Activated CD8-positive, alpha-beta memory T cell treated with anti-CD3 and anti-CD28 coated beads, Interleukin-2, amount 50 U/mL, for 4 hours (primary cell): ENCODE data around the gene BPIFA2.
"Not testable (repeated sequence)": the region's sequence is repeated elsewhere in the genome, so short reads cannot be mapped to it uniquely, and the experiment has no call there.

Experiments used
- DNase-seq: peaks from one replicate; pipeline ENCODE4 v3.0.0-alpha.2; 2020

BPIFA2 gene

DNA sequence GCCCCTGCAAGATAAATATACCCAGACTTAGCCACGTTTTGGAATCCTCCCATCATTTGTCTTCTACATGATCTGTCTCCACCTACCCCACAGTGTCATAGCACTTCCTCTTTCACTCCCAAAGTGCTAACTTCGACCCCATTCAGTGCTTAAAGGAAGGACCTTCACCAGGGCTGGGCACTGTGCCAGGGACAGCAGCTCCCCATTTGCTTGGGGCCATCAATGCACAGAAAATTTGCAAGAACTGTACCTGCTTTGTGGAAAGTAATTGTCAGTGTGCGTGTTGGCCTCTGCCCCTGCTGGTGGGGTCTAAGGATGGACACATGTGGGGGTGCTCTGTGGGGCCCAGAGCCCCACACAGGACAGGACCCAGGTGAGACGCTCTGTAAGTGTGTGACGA lies 5.2 kb upstream of the BPIFA2 start:
- DNase-seq = no peak

DNA sequence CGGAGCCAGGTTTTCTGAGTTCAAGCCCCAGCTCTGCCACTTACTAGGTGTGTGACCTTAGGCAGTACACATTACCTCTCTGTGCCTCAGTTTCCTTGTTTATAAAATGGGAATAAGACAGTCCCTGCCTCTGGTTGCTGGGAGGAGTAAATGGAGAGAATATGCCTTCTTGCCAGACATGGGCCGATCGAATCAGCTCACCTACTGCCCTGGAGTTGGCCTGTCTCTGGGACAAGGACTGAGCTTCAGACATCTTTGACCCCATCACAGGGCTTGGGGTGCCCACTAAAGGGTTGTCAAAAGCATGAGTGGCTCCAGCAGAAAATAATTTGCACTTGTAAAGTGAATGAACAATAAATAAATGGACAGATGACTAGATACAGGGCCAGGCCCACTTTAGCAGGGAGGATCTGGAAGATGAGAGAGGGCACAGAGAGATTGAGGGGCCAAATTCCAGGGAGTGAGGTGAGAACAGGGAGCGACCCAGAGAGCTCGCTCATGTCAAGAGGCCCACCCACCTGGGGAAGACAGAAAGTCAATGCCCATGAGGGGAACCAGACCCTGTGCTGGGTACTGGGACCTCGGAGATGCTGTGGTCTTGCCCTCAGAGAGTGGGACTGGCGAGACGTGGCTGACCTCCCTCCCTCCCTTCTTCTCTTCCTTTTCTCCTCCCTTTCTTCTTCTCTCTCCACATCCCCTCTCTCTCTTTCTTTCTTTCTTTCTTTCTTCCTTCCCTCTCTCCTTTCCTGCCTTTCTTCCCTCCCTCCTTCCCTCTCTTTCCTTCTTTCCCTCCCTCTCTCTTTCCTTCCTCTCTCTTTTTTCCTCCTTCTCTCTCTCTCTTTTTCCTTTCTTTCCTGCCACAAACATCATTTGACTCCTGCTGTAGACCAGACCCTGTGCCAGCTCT lies 3.9 kb upstream of the BPIFA2 start:
- no peak for DNase-seq

DNA sequence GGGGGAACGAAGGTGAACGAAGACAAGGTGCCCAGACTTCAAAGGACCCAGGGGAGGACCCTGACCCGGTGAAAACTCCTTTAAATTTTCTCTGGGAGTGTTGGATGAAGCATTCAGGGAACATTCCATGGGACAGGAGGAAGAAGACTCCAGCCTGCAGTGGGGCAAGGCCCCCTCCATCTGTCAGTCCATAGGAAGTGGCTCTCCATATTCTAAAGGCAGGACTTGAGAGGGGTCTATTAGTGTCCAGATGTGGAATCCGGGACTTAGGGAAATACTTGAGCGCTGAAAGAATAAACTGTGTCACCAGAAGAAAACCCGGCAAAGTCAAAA lies 3.2 kb upstream of the BPIFA2 start:
- no peak for DNase-seq

DNA sequence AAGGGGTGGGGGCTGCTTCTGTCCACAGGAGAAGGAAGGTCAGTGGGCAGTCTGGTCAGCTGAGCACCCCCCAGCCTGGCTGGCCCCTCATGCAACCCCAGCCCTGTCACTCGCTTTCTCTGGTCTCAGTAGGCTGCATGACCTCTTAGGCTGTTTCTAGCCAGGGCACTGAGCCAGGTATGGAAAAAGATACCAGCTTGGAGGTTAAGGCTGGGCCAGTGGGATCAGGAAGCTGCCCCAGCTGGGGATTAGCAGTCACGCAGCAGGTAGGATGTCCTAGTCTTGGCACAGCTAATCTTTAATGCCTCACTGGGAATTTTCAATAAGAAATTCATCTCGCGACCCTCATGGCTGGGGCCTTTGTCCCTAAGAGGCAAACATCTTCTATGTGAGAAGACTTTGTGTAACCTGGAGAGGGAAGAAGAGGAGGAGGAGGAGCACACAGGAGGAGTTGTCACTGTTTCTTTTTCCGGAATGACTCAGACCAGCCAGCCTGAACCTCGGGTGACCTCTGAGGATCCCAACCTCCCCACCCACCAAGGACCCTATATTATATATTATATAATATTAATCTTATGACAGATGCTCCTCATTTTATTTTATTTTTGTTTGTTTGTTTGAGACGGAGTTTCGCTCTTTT lies 2.4 kb upstream of the BPIFA2 start:
- no peak for DNase-seq

DNA sequence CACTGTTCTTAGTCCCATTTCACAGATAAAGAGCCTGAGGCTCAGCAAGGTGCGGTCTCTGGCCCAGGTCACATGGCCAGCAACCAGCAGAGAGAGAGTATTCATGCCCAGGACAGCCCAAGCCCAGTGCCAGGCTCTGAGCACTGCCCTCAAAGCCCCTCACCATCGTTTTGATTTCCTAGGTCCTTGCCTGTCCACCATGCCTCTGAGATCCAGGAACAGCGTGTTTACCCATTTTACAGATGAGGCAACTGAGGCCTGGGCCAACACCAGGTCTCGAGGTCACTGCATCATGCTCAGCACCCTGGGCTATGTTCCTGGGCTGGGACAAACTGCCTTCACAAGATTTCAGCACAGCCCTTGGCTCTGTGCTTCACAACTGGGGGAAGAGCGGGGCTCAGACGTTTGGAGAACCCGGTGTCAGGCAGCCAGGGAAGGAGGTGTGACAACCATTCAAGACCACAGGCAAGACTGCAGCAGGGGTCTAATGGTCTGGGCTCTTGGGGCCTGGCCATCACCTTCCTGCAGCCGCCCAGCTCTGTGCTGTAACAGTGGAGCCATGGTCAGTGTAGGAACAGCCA lies 1.3 kb upstream of the BPIFA2 start:
- no peak for DNase-seq

DNA sequence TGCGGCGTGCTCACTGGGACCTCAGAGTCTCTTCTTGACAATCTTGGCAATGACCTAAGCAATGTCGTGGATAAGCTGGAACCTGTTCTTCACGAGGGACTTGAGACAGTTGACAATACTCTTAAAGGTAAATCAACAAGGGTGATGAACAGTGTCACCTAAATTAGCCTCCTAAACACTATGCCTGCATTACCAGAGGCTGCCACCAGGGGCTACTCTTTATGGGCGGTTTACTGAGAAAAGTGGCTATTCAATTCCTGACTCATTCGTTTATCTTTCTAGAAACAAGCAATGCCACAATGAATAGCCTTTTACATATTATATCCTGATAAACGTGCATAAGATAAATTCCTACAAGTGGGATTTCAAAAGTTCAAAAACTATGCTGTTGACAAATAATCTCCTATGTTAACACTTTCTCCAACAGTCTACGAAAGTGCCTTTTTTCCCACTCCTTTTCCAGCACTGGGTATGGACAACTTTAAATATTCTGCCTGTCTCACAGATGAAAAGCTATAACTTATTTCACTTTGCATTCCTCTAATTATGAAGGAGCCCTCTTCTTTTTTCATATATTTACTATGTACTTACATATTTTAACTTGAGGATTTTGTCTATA lies 1.3 kb downstream of the BPIFA2 start:
- DNase-seq = no peak

DNA sequence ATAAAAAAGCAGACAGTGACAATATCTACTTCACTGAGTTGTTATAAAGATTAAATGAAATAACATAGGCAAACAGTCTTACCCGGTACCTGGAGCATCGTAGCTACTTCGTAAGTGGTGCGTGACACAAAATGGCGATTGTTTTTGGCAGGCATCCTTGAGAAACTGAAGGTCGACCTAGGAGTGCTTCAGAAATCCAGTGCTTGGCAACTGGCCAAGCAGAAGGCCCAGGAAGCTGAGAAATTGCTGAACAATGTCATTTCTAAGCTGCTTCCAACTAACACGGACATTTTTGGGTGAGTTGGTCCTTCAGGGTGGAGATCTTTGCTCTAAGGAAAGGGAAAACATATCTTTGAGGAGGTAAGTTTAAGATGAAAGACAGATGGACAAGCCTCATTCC lies 4.8 kb downstream of the BPIFA2 start:
- no peak for DNase-seq

DNA sequence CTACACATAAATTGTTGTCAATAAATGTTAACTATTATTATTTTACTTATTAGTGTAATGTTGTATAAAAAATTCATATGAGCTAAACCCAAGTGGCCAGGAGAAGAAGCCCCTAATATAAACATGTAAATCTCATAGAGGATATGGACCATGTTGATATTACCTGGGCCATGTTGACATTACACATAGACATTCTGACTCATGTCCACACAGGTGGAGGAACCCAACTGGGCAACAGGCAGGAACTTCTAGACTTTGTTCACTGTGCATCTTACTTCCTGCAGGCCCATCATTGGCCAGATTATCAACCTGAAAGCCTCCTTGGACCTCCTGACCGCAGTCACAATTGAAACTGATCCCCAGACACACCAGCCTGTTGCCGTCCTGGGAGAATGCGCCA lies 7.2 kb downstream of the BPIFA2 start:
- DNase-seq = no peak

DNA sequence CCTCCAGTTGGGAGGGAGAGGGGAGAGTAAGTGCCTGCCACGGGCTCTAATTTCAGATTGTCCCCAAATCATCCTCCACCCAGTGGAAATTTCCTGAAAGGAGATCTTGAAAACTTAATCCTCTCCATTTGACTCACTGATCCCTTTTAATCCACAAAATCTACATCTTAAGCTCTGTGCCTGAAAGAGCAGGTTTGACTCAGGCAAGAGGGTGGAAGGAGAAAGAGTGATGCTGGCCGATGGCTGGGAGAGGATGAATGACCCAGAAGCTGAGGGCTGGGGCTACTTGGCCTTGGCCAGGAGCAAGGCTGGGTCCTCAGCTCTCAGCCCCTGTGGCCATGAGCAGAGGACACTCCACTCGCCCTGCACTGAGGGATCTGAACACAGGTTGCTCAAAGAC lies 8.1 kb downstream of the BPIFA2 start:
- no peak for DNase-seq

DNA sequence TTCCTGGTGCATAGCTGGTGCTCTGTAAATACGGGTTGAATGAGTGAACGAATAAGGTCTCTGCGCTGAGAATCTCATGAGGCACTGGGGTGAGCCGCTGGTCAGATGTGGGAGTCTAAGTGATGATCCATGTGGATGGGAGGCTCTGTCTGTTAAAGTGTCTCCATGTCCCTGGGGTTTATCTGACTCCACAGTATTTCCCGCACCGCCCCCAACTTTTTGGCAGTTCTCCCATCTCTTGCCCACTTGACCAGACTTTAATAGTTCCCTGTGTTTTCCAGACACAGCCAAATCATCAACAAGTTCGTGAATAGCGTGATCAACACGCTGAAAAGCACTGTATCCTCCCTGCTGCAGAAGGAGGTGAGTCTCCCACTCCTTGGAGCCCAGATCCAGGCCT lies 9.9 kb downstream of the BPIFA2 start:
- DNase-seq = no peak

DNA sequence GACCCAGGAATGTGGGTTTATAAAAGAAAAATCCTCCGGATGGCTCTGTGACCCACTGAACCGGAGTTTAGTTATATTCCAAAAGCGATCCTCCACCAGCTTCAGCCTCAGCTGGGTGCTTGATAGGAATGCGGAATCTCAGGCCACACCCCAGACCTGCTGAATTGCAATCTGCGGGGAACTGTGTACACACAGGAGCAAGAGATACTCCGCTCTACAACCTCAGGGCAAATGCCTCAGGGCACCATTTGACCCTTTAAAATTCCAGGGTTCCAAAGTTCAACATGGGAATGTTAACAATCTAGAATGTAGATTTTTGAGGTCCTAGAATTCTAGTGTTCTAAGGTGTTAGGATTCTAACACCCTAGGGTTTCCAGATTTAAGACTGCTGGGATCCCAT lies 10.8 kb downstream of the BPIFA2 start:
- DNase-seq = no peak

DNA sequence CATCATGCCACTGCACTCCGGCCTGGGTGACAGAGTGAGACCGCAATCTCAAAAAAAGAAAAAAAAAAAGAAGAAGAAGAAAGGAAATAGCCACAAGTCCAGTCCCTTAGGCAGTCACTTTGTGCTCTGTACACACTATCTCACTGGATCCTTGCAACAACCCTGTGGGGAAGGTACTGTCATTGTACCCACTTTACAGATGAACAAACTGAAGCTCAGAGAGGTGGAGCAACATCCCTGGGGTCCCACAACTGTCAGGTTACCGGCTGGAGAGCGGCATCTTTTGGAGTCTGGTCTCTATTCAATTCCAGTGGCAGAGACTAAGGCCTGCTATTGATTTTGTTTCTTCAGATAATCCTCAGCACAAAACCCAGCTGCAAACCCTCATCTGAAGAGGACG lies 12.2 kb downstream of the BPIFA2 start:
- no peak for DNase-seq

DNA sequence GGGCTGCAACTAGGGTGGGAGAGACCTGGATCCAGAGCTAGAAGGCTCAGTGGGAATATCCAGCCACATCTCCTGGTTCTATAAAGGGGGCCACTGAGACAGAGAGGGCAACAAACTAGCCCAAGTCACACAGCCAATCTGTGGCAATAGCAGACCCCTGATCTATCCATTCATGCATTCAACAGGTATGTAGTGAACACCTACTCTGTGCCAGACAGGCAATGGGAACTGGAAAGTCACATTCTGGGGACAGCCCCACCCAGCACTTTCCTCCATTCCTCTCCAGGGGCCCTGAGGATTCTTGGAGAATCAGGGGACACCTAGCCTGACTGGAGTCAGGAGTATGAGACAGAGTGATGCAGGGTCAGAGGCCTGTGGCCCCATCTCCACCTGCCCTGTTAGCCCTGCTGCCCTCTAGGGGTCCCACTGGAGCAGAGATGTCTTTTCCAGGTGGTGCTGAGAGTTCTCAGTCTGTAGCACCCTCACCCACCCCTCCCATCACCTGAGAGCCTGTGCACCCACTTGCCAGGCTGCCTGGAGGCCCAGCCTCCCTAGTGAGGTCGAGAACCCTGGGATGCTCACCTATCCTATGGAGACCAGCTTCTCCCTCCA lies 13.6 kb downstream of the BPIFA2 start:
- no peak for DNase-seq

DNA sequence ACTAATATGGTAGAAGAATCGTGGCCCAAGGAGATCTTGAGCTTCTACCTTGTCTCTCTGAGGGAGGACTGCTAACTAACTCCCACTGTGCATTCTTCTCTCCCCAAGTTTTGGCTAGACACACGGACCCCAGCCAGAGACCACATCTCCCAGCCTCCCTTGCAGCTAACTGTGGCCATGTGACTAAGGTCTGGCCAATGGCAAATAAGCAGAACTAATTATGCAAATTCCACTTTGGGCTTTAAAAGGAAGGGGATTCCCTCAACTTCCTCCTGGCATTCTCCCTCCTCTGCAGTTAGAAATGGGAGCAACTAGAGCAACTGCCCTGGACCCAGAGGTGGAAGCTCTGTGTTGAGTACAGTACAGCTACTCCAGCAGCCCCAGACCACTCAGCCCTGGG lies 15.4 kb downstream of the BPIFA2 start:
- DNase-seq = no peak

DNA sequence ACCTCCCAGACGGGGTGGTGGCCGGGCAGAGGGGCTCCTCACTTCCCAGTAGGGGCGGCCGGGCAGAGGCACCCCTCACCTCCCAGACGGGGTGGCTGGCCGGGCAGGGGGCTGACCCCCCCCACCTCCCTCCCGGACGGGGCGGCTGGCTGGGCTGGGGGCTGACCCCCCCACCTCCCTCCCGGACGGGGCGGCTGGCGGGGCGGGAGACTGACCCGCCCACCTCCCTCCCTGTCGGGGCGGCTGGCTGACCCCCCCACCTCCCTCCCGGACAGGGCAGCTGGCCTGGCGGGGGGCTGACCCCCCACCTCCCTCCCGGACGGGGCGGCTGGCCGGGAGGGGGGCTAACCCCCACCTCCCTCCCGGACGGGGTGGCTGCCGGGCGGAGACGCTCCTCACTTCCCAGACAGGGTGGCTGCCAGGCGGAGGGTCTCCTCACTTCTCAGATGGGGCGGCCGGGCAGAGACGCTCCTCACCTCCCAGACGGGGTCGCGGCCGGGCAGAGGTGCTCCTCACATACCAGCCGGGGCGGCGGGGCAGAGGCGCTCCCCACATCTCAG lies 17.2 kb downstream of the BPIFA2 start:
- DNase-seq = not testable (repeated sequence)

DNA sequence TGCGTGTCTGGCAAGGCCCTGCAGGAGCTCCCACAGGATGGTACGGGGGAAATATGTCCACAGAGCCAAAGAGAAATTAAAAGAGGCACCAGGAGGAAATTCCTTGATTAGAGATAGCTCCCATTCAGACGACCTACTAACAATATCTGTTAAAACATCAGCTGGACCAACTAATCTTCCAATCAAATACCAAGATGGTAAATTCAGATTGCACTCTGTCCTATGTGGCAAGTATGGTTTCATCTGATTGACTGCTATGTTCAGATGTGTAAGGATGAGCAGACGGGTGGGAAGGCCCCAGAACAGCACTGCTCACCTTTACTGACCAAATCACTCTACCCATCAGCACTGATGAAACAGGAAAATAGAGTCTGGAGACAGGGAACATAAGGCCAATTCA lies 19.5 kb downstream of the BPIFA2 start:
- DNase-seq = no peak

DNA sequence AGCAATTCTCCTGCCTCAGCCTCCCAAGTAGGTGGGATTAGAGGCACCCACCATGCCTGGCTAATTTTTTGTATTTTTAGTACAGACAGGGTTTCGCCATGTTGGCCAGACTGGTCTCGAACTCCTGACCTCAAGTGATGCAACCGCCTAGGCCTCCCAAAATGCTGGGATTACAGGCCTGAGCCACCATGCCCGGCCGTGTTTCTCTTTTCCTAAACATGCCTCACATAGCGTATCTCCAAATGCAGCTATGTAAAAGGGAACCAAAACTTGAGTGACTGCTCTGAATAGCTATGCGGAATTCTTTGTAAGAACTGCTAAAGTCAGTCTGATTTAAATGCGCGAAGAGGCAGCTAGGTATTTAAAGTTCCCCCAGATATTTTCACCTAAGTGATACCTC lies 20.5 kb downstream of the BPIFA2 start:
- no peak for DNase-seq

DNA sequence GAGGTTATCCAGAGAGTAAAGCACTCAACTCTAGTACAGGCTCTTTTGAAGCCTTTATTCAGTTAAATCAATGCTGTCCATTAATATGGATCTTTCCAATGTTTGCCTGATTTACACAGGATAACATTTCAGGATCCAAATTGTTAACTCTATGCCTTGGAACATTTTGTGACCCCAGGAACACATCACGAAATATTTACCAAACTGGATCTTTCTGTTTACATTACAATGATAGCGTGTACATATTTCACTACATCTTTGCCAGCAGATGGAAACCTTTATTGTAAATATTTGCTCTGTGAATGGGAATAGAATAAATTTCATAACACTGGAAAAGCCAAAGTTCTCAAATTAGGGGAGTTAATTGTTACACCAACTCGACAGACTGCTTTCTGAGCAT lies 23.5 kb downstream of the BPIFA2 start:
- no peak for DNase-seq

DNA sequence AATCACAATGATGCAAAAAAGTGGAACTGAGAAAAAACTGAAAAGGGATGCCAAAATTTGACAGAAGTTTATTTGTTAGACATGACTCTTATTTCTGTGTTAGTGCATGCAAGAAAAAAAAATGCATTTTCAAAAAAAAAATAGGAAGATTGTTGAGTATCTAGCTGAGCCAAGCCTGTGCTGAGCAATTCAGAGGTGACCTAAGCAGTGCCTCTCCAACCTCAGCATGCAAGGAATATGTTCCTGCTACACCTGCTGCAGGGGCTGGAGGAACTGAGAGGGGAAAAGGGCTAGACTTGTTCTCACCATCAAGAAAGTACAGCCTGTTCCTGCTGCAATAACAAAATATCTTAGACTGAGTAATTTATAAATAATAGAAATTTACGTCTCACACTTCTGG lies 24.0 kb downstream of the BPIFA2 start:
- no peak for DNase-seq

DNA sequence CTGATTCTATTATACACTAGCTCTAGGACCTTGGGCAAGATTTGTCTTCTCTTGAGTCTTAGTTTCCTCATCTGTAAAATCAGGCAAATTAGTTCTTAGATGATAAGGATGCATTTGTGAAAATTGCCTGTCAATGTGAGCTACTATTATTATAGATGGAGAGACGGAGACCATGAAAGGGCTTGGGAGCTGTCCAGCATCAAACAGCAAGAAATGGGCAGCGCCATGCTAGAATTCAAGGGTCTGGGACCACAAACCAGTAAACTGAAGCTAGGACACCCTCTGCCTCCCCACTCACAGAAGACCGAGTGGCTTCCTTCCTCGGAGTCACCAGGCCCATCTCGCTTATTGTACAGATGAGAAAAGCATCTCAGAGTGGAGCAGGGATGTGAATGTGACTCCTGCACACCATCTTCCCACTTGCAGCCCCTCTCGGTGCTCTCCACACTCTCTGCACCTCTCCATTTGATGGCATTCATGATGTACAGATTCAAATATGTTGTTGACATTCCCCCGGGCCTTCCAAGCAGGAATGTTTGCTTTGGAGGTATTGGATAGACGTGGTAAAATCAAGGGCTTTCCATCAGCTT lies 25.0 kb downstream of the BPIFA2 start:
- DNase-seq = no peak

DNA sequence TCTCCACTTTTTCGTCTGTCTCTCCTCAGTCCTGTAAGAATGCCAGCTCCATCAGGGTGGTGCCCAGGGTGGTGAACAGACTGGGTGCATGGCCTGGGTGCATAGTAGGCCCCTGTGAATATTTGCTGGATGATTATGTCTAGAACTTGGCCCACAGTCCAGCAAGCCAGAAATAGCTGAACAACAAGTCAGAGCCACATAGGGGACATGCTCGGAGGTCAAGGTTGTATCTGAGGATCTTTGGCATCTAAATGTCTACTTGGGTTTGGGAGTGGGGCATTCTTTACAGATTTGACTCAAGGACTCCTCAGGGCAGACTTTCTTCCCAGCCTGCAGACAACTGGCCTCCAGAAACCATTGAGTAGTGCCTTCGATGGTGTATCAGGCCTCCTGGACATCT lies 31.1 kb downstream of the BPIFA2 start:
- no peak for DNase-seq

DNA sequence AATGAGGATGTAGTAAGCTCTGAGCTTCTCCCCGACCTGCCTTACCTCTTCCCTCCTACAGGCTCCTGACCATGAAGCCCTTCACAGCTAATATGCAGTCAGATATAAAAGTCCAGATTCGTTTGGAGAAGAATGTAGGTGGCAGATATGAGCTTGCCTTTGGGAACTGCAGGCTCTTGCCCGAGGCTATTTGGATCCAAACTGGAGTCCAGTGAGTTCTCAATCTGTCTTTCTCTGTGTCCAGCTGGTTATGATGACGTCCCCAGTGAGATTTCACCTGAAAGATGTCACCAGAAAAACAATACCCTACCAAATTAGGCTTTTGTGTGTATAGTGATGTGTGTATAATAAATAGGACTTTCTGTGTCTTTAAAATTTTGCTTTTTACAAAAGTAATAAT lies 34.5 kb downstream of the BPIFA2 start:
- DNase-seq = no peak

DNA sequence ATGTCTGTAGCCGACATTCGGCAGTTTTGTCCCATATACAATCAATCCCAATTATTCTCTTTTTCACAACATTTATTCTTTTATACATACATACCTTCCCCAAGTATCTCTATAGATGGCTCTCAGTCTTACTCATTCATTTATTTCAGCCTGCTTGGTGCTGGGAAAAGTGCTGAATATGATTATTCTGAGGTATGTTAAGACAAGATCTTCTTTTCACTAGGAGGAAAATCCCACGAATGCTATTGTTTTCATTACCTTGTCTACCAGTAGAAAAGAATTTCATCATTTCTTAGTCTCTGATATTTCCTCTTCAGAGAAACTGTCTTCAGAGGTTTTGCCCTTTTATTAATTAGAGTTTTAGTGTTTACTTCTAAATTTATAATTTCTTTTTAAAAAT lies 35.5 kb downstream of the BPIFA2 start:
- no peak for DNase-seq
